GM19328 (cell line): ENCODE results near the gene LGSN.
"Not testable (repeated sequence)": the region's sequence is repeated elsewhere in the genome, so short reads cannot be mapped to it uniquely, and the experiment has no call there.

Source experiments
- ATAC-seq: cut with Tn5 transposase; IDR thresholded peaks from one replicate; pipeline ENCODE4 v1.9.1; 2021; ENCODE audit warnings: mild to moderate bottlenecking, moderate library complexity; ENCODE audit not compliant: unreplicated experiment

The LGSN gene

DNA sequence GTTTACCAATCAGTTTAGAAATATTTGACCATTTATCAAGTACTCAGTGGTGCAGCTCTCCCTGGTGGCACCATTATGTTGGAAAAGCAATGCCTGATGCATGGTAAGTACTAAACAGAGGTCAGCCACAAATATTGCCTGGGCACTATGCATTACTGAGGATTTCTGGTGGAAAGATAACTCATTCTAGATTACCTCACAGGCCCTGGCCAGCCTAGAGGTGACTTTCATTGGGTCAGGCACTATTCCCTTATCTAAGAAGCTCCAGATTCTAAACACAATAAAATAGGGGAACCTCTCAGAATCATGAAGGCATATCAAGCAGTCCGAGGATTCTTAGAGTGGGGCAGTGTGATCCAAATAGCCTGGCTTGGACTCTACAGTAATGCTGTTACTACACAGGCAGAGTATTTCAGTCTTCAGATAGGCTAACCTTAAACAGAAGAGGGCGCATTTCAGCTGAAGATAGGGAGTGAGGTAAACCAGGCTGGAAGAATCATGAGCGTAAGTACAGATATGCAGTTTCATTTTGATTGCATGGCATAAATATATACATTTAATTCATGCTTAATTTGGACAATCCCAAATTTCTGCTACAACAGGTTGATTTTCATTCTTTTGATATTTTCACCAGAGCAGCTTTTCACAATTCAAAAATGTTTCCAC, 12.1 kb downstream of the LGSN start:
- peak; percentile 98 for ATAC-seq

DNA sequence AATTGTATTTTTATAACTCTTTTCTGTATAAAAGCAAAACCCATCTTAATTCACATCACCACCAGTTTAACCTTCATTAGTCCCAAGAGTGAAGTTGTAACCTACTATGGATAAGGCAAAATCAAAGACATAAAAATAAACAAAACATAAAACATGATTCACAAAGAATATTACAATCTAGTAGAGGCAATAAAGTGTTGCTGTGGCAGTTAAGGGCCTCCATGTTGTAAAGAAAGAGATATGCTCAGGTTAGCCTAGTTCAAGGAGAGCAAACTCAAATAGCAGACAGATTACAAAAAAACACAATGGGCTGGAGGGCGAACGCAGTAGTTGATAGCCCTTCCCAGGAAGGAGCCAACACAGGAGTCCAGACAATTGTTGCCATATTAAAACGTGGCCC, 13.4 kb downstream of the LGSN start:
- ATAC-seq = no peak

DNA sequence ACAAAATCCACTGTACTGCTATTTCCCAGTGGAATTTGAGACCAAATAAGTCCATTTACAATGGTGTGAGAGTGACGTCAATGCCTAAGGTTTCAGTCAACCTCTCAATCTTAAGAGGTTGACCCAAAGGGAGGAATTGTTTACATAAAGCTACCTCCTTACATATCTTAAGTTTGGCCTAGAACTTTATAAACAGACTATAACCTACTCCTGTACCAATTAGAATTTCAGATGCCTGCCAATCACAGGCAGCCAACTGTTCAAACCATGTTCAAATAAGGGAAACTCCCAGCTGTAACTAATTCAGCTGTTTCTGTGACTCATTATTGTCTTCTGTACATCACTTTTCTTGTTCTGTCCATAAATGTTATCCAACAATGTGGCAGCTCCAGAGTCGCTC, 14.5 kb downstream of the LGSN start:
- ATAC-seq = no peak

DNA sequence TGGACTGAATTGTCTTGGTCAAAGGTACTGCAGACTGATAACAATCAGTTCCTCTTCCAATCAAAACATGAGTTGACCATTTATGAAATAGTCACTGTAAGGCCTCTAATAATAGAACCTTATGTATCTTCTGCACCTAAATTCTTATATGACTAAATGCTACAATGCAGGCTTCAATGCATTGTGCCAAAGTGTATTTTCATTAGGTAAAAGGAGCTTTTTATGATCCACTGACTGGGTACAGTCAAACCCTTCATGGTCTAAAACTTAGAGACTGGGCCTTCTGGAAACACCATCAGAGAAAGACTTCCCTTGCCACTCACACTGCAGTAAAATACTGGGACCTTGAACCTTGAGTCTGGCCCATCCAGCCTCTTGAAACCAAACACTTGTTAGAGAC, 16.3 kb downstream of the LGSN start:
- ATAC-seq = no peak

DNA sequence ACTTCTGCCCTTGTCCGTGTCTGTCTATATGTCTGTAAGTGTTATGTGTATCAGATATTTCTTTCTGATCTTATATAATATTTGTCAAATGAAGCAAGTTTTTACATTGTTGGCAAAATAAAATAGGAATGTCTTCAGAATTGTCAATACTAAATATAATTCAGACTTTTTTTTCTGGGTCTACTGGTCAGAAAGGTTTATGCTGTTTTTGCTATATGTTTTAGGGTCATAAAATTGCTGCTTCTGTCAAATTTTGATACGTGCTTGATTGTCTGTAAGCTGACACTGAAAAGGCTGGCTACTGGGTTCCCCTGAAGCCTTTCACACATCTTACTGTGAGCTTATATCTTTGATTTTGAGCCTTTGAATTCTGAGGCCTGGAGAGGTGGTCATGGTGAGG, 20.1 kb downstream of the LGSN start:
- ATAC-seq = no peak

DNA sequence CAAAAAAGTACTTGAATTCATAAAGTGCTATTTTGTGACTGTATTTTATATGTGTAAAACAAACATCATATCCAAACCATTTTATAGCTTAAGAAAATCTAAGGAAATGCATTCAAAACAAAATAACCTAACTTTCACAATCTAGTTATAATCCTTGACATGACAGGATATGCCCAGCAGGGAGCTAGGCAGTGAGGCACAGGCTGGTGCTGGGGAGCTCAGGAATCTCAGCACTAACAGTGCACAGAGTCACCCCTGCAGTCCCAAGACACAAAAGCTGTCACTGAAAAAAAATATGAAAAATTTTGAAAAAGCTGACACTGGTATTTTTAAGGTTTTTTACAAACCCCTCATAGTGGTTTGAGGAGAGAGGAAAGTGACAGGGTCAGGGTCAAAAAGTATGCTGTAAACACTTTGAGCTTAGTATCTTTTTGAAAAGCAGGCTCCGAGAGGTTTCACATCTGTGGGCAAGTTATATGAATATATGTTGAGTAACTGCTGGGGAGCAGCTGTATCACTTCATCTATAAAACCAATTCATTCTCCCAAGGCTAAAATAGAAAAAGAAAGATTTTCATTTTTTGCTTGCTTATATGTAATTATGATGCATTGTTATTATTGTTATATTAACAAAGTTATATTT, 24.1 kb downstream of the LGSN start:
- ATAC-seq = no peak

DNA sequence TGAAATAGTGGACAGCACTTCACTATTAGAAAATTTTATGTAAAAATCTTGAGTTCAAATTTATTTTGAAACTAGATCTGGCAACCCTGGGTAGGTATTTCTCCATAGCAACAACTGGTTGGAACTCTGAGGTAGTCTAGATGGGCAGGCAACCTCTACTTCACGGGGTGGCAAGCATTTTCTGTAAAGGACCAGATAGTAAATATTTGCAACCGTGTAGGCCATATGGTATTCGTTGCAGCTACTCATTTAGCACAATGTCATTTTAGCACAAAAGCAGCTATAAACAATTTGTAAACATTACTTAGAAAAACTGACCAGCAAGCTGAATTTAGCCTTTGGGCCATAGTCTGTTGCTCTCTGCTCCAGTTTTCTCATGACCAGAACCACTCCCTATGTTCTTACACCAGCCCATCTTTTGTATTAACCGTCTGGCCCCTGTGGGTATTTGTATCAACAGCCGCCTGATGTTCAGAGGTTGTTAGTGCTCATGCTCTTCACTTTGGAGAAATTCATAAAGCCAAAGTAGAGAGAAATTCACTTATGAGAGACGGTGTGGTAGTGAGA, 29.2 kb downstream of the LGSN start:
- no peak for ATAC-seq

DNA sequence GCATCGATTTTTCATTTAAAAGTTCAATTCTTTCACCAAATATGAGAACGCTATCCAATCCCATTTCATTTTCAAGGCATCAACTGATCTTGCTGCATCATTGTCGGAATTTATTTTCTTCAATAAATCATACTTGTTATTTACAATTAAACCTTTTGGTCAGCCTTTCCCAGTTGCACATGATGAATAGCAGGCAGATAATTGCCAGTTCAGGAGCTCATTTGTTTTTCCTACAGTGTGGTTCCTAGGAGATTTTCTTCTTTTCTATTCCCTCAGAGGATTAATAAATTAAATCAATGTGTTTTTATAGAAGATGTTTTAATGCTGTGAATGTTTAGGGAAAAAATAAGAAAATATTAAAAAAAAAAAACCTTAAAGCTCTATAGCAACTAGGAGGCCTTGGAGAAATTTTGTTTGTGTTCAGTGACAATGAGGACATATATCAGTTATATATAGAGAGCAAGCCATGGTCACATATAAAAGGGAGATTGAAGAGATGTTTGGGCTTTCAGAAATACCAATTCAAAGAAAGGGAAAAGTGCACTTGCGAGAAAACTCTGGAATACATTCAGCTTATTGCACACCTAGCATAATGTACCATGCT, 30.4 kb downstream of the LGSN start:
- no peak for ATAC-seq

DNA sequence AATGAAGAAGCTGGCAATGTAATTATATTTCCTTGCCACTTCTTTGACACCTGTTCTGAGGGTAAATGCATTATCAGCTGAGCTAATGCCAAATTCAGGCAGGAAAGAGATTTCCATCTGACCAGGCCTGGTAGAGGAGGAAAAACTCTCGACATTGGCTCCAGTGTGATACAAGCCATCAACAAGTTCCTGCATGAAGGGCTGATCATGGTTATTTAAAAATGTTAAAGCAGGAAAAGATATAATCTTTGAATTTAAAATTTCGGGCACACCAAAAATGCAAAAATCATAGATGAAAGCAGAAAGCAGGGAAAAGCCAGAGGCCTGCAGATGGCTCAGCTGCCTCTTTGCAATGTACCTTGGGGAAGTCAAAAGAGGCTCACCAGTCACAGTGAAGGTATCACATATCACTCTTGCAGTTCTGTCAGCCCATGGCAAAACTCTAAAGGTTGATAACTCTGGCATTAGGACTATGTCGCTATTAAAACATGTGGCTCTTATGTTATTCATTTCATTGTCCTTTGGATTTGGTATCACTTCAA, 39.1 kb downstream of the LGSN start:
- ATAC-seq = no peak

DNA sequence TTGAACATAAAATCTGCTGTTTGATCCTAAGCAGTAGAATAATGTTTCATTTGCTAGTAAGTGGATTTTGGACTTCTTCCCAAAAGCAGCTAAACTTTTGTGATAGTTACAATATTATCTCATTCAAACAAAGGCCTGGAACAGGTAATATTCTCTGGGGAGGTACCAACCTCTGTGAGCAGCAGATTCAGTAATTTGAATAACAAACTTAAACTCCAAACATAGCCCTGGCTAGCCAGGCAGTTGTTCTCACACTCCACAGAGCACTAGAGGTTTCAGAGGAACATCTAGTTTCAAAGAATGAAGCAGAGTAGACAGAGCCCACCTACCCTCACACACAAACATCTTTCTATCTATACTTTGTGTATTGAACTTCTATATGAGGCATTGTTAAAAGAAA, 40.9 kb downstream of the LGSN start:
- no peak for ATAC-seq

DNA sequence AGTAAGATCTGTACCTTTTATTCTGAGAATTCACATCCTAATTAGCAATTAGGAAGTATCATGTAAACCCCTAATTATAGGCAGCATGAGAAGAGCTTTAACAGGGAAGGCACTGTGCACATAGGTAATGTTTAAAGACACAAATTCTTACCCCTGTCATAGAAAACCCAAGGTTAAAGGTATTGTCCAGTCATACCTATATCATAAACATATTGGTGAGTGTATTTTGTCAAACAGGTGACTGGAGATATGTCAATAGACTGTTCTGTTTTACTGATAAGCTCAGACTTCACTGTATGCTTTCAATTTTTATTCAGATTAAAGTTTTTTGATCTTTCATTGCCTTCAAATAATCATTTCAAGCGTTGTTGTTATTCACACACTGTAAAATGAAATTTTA, 43.8 kb downstream of the LGSN start:
- no peak for ATAC-seq

DNA sequence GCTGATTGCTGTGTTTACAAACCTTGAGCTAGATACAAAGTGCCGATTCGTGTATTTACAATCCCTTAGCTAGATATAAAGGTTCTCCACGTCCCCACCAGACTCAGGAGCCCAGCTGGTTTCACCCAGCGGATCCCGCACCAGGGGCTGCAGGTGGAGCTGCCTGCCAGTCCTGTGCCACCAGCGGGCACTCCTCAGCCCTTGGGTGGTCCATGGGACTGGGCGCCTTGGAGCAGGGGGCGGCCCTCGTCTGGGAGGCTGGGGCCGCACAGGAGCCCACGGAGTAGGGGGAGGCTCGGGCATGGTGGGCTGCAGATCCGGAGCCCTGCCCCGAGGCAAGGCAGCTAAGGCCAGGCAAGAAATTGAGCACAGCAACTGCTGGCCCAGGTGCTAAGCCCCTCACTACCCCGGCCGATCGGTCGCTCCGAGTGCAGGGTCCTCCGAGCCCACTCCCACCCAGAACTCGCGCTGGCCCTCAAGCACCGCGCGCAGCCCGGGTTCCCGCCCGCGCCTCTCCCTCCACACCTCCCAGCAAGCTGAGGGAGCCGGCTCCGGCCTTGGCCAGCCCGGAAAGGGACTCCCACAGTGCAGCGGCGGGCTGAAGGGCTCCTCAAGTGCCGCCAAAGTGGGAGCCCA, 44.9 kb downstream of the LGSN start:
- ATAC-seq = not testable (repeated sequence)

DNA sequence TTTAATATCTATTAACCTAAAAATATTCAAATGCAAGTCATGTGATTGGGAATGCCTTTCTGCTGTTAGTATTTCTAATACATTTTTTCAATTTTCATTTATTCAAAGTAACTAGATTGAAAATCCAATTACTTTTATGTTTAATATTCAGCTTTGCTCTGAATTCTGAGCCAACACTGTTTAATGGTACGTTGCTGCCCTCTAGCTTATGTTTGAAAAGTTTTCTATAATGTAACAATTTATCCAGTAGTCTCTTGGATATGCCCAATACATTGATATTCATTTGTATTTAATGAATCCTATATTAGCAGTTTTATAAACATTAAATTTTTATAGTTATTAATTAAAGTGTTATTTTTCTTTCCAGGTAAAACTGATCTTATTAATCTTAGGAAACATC, 47.4 kb downstream of the LGSN start:
- no peak for ATAC-seq

DNA sequence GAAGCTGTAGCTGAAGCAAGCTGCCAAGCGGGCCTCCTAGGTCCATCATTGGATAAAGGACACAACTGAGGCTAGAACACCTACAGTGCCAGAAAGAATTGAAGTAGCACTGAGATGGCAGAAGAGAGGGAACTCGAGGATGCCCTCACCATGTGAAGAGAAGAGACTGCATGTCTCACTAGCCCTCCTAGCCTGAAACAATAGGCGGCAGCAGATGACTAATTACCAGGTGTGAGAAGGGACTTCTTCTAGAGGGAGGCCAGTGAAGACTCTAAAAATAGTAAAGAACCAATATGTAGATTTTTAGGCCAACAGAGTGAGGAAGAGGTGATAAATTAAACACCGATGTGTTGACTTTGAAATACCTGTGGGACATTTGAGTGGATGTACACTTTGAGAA, 50.3 kb downstream of the LGSN start:
- peak; percentile 52 for ATAC-seq

DNA sequence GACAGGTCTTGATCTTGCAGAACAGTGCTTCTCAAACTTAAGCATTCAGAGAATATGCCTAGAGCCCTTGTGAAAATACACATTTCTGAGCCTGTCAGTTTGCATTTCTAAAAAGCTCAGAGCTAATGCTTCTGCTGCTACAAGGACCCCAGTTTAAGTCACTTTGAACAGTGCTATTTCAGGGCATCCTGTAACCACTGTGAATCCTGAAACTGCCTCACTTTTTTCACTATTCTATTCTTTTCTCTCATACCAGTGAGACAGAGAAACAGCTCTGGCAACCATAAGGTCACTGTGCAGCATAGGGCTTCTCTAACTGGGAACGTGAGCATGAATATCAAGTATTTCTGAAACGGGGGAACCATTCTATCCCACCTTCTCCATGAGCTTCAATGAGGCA, 51.2 kb downstream of the LGSN start:
- peak; percentile 72 for ATAC-seq

DNA sequence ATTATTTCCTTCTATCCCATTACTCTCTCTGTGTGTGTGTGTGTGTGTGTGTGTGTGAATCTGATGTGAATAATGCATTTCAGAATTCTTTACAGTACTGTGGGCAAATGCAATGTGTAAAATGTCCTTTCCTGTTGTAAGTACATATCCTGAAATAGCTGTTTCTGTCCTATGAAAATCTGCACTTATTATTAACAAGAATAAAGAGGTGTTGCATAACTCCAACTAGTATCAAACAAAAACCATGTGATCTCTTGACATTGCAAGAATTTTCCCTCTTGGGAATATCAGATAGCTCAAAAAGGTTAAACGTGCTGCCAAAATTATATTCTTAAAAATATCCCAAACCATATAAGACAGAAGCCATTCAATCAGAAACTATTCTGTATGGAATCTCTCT, 52.0 kb downstream of the LGSN start:
- ATAC-seq = no peak

DNA sequence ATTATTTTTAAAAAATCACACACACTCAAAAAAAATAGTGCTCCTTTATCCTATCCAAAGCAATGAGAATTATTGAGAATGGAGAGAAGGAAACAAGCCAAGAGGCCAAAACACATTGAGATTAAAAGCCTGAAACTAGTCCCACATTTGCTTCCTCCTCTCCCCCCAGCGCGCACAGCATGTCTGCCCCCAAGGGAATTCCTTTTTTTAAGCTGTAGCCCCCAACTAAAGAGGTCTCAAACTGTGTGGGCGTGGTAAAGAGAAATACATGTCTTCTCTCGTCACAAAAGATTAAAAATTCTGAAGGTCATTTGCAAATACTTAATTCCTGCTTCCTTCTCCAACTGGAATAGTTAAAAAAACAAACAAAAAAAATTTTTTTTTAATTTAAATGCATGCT, 52.7 kb downstream of the LGSN start:
- no peak for ATAC-seq

DNA sequence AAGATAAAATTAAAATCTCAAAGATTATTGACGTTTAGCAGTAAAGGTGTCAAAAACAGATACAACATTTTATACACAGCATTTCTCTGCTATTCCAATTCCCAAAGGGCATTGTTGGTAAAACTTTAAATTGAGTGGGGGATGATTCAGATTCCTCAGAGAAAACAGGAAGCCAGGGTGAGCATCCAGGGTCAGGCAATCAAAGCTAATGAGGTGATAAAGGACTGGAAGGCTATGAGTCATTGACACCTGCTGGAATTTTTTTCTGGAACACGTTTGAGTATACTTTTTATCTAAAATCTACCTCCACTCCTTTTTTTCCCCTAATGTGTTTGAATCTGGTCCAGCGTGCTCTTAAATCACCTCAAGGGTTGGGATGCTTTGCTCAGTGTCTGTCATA, 56.3 kb downstream of the LGSN start:
- ATAC-seq = no peak

DNA sequence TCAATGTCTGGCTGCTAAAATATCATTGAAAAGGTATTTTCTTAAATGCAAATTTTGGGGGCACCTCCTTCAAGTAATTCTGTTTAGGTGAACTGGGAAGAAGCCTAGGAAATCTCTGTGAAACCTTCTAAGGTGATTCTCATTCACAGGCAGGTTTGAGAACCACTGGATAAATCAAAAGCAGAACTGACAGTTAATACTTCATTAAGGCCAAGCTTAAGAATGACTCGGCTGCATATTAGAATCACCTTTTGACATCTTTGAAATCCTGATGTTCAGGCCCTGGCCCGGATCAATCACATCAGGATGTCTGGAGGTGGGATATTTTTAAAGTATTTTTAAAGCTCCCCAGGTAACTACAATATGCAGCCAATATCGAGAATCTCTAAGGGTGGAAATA, 58.0 kb downstream of the LGSN start:
- ATAC-seq = no peak

DNA sequence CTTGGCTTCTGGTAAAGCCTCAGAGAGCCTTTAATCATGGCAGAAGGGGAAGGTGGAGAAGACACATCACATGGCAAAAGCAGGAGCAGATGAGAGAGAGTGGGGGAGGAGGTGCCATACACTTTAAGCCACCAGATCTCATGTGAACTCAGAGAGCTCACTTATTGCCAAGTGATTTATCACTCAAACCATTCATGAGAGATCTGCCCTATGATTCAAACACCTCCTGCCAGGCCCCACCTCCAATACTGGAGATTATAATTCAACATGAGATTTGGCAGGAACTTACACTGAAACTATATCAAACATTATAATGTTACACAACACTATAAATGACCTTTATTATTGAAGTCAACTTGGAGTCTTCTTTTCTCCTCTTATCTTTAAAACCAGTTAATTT, 60.6 kb downstream of the LGSN start:
- no peak for ATAC-seq

DNA sequence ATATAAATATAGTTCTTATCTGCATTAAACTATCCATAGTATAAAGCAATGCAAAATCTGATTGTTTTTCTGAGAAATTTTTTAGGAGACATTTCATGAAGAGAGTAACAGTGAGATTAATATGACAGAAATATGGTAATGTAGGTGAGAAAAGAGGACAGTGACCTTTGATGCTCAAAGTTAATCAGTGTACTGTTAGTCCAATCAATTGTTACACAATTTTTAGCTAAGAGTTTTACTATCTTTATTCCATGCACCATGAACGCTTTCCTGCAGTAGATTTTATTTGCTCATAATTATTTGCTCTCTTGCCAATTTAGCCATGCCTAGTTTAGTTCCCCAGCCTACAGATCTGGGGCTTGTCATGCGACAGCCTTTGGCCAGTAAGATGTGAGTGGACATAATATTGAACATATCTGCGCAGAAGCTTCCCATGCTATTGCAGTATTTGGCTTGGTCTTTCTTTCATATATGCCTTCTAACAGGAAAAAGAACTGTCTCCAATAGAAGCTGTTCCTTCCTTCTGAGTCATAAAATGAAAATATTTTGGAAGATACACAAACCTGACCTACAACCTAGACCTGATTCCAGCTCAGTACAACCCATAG, 69.8 kb downstream of the LGSN start:
- ATAC-seq = no peak
